Thymus (tissue), 14 donors: ENCODE measurements around the gene MT1HL1. TPM values are rescaled to one million over a fixed set of nuclear protein-coding genes. Genes with fewer than 3 reads are reported as not detected.
A peak's percentile ranks its signal among the peaks of the same experiment; 100 is the strongest.

Experiments used
- DNase-seq, 9 donors: peaks; one replicate each; pipeline ENCODE4 v3.0.0-alpha.2; 2013; ENCODE audit warnings: low spot score in 9 of 9, low read depth in 6 of 9, missing footprints in 1 of 9
- H3K27ac ChIP-seq, 2 donors: one replicate each; pipeline ENCODE4 v1.5.1; 2013; ENCODE audit warnings: control low read depth in 1 of 2, low read depth in 1 of 2, low read length in 1 of 2, mild to moderate bottlenecking in 1 of 2, moderate library complexity in 1 of 2
- H3K27me3 ChIP-seq, 2 donors: one replicate each; pipeline ENCODE4 v1.5.1; 2013; ENCODE audit warnings: low read length in 1 of 2; ENCODE audit not compliant: control insufficient read depth in 2 of 2, insufficient read depth in 1 of 2
- H3K36me3 ChIP-seq, 2 donors: one replicate each; pipeline ENCODE4 v1.5.1; 2013; ENCODE audit warnings: low read length in 1 of 2, mild to moderate bottlenecking in 1 of 2, moderate library complexity in 1 of 2; ENCODE audit not compliant: control insufficient read depth in 2 of 2, insufficient read depth in 2 of 2
- H3K4me1 ChIP-seq, 2 donors: one replicate each; pipeline ENCODE4 v1.5.1; 2013; ENCODE audit warnings: low read length in 2 of 2; ENCODE audit not compliant: control insufficient read depth in 2 of 2, insufficient read depth in 2 of 2
- H3K4me3 ChIP-seq, 2 donors: one replicate each; pipeline ENCODE4 v1.5.1; 2013; ENCODE audit warnings: low read length in 2 of 2, control low read depth in 1 of 2, mild to moderate bottlenecking in 1 of 2
- H3K9me3 ChIP-seq, 2 donors: one replicate each; pipeline ENCODE4 v1.5.1; 2013; ENCODE audit warnings: low read length in 1 of 2, mild to moderate bottlenecking in 1 of 2; ENCODE audit not compliant: control insufficient read depth in 2 of 2, insufficient read depth in 1 of 2
- WGBS: extraction: QIAGEN DNeasy Blood & Tissue Kit; methylation state at CpG from one replicate; pipeline ENCODE4 v1.1.7; 2013; 5-methylcytosine and 5-hydroxymethylcytosine counted together
- long read RNA-seq, 10 donors: transcript quantifications; one replicate each; lab custom pipeline, GENCODE V29; 2026
- polyA plus RNA-seq: library from polyadenylated mRNA; stranded (reverse); fragments of 200-250 nt; gene quantifications from one replicate; pipeline ENCODE4 v1.2.3, GENCODE V29; 2013
- total RNA-seq: library from RNA; stranded (reverse); fragments of 120-200 nt; gene quantifications from one replicate; pipeline ENCODE4 v1.2.4, GENCODE V29; 2013
- donor health status: healthy.

Gene MT1HL1
- not detected for total RNA-seq
- polyA plus RNA-seq = not detected
- long read RNA-seq, donor 1 = 0 reads
- long read RNA-seq, donor 2 = 0 reads
- long read RNA-seq, donor 3 = 0 reads
- long read RNA-seq, donor 4 = 0 reads
- long read RNA-seq, donor 5 = 0 reads
- long read RNA-seq, donor 6 = 0 reads
- long read RNA-seq, donor 7 = 0 reads
- long read RNA-seq, donor 8 = 0 reads
- long read RNA-seq, donor 9 = 0 reads
- long read RNA-seq, donor 10 = 0 reads

DNA sequence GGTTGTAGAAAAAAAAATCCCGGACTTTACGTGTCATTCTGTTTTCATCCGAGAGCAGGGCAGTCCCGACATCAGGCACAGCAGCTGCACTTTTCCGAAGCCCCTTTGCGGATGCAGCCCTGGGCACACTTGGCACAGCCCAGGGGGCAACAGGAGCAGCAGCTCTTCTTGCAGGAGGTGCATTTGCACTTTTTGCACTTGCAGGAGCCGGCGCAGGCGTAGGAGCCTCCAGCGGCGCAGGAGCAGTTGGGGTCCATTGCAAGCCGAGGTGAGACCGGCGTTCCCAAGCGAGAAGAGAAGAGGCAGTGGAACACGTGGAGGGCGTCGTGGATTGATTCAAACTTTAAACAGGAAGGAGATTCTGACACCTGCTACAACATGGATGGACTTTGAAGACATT is at the start of gene MT1HL1:
TSS of gene MT1HL1 (minus strand) at position 326 of the 400 bp plus-strand sequence. CDS start at position 257, 69 bp downstream.
- Histone ChIP-seq H3K4me3 (no peak within 1 kb of the TSS), H3K9me3 (no peaks in the 10 kb centered on the region), H3K4me1 (no peaks in the 10 kb centered on the region), H3K27me3 (no peaks in the 10 kb centered on the region), H3K36me3 (no peaks in the 10 kb centered on the region), H3K27ac (no peak within 1 kb of the TSS)
- WGBS = 94% methylated on average over 18 of the region's 18 CpGs
- DNase-seq = no peak

DNA sequence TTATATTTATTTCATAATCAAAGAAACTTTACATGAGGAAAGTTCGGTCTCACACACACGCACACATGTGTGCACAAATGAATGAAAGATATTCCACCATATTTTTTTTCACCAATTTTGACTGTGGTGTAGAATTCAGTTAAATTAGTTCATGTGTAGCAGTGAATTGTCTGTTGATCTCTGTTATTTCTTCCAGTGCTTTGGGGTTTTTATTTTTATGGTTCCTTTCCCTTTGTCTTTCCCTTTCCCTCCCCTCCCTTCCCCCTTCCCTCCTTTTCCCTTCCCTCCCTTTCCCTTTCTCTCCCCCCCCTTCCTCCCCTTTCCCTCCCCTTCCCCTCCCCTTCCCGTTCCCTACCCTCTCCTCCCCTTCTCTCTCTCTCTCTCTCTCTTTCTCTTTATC is 46.7 kb upstream of the MT1HL1 start:
- 71% methylated on average over 3 of the region's 3 CpGs for WGBS
- Histone ChIP-seq H3K4me3 (no peak overlapping the region), H3K27me3 (no peaks in the 10 kb centered on the region), H3K36me3 (no peaks in the 10 kb centered on the region), H3K9me3 (no peaks in the 10 kb centered on the region), H3K4me1 (no peaks in the 10 kb centered on the region), H3K27ac (no peak overlapping the region)
- no peak for DNase-seq

- Histone ChIP-seq H3K36me3 (no peaks in the 10 kb centered on the region), H3K4me1 (no peaks in the 10 kb centered on the region), H3K27ac (no peak overlapping the region), H3K9me3 (no peaks in the 10 kb centered on the region), H3K4me3 (no peak overlapping the region), H3K27me3 (peaks cover 0 to 1% of the 10 kb centered on the region in 2 donors)
- no peak for DNase-seq
- 77% methylated on average over 6 of the region's 6 CpGs for WGBS
These were observed 45.9 kb upstream of the MT1HL1 start for GRCh38 chr1:237050185-237050584.

DNA sequence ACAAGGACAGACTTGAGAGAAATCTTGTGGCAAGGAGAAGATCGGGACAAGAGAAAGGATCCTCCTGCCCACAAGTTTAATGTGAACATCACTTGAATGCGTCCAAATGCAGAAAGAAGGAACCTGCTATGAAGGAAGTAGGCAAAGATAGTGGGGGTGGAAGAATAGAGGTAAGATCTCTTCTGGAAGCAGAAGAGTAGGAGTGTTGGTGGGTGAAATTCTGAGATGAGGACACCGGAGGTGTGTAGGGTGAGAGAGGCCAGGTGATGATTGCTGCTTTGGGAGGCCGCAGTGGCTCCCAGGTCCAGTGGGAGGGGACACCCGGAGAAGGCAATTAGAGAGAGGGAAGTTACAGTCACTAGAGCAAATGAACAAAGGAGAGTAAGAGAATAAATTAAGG is 44.6 kb upstream of the MT1HL1 start:
- Histone ChIP-seq H3K4me3 (no peak overlapping the region), H3K4me1 (no peaks in the 10 kb centered on the region), H3K9me3 (no peaks in the 10 kb centered on the region), H3K27me3 (peaks cover 4 to 15% of the 10 kb centered on the region in 2 donors), H3K36me3 (no peaks in the 10 kb centered on the region), H3K27ac (no peak overlapping the region)
- no peak for DNase-seq
- 93% methylated on average over 5 of the region's 5 CpGs for WGBS

- Histone ChIP-seq H3K27ac (no peak overlapping the region), H3K4me3 (no peak overlapping the region), H3K4me1 (no peaks in the 10 kb centered on the region), H3K27me3 (peaks cover 36 to 45% of the 10 kb centered on the region in 2 donors), H3K36me3 (no peaks in the 10 kb centered on the region), H3K9me3 (no peaks in the 10 kb centered on the region)
- DNase-seq = no peak
- 30% methylated on average over 3 of the region's 3 CpGs for WGBS
These were observed 41.2 kb upstream of the MT1HL1 start for GRCh38 chr1:237045278-237046016.

DNA sequence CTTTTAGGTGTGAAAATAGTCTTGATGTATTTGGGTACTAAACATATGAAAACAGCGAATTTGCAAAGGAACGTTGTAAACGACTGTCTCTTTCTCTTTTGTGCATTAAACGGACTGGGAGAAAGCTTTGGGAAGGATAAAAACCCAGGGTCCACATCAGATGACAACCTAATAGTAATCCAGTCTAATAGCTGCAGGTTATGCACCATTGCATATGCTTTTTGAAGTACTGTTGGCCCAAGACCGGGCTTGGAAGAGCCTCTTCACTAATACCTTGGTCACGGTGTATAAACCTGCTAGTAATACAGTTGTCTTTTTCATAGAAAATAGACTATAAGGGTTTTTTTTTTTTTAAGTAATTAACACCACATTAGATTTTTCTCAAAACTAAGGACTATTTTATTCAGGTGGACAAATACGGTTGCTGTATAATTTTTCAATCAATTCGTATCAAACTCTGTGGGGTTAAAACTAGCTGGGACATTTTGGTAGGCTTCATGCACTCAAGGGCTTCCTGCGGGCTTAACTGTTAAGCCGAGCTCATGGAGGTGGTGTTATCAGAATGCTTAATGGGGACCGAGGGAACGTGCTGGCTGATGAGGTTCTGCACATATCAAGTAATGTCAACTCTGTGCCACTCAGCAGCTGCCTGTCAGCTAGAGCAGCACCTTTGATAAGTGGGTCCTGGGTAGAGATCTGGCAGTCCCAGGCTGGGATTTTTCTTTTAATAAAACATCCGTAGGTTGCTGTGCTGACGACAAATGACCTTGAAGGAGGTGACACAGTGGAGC is 39.8 kb upstream of the MT1HL1 start:
- no peak for DNase-seq
- no peak overlapping the region for H3K27ac ChIP-seq
- 8% methylated on average over 14 of the region's 14 CpGs for WGBS
- no peaks in the 10 kb centered on the region for H3K4me1 ChIP-seq
- no peak overlapping the region for H3K4me3 ChIP-seq
- no peaks in the 10 kb centered on the region for H3K36me3 ChIP-seq
- no peaks in the 10 kb centered on the region for H3K9me3 ChIP-seq
- peaks cover 36 to 46% of the 10 kb centered on the region in 2 donors for H3K27me3 ChIP-seq

DNA sequence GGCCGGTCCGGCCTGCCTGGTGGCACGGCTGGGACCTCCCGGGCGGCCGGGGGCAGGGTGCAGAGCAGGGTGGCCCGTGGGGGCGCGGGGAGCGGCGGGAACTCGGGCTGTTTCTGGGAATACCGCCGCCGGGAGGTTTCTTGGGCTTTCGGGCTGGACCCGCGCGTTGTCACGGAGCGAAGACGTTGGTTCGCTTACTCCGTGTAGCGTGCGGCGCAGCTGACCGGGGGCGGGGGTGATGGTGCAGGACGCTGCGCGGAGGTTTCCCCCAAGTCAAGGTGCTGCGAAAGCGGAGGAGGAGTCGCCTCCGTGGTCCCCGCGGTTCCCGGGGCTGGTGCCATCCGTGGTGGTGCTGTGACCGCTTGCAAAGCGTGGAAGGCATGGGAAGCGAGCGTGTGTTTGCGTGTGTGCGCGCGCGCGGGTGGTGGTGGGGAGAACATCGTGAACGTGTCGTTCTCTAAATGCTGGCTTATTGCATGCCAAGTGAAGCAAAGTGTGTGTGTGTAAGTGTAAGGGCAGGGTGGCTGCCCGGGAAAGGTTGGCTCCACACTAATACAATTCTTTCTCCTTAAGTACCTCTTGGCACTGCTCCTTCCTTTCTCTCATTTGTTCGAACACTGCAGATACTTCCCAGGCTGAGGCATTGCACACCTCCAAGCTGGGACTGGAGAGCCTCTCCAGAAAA is 38.8 kb upstream of the MT1HL1 start:
- Histone ChIP-seq H3K27me3 (peaks cover 36 to 46% of the 10 kb centered on the region in 2 donors), H3K4me3 (no peak overlapping the region), H3K4me1 (no peaks in the 10 kb centered on the region), H3K9me3 (no peaks in the 10 kb centered on the region), H3K36me3 (no peaks in the 10 kb centered on the region), H3K27ac (no peak overlapping the region)
- WGBS = 5% methylated on average over 55 of the region's 55 CpGs
- DNase-seq = no peak

- Histone ChIP-seq H3K4me3 (peak overlapping the region in 1 of 2 donors; percentile 18), H3K27ac (no peak overlapping the region), H3K36me3 (no peaks in the 10 kb centered on the region), H3K4me1 (no peaks in the 10 kb centered on the region), H3K27me3 (peaks cover 36 to 46% of the 10 kb centered on the region in 2 donors), H3K9me3 (no peaks in the 10 kb centered on the region)
- DNase-seq = no peak
- 3% methylated on average over 41 of the region's 41 CpGs for WGBS
These were observed 38.3 kb upstream of the MT1HL1 start for GRCh38 chr1:237042526-237042891.
